Umbilical cord (tissue), 2 donors: ENCODE results near the gene MRPL14. TPM values are rescaled to one million over a fixed set of nuclear protein-coding genes. Genes with fewer than 3 reads are reported as not detected.
A peak's percentile ranks its signal among the peaks of the same experiment; 100 is the strongest.

Experiments used
- DNase-seq: peaks from one replicate; pipeline ENCODE4 v3.0.0-alpha.2; 2015; ENCODE audit warnings: low spot score
- total RNA-seq: library from RNA; depleted of rRNA; stranded (reverse); fragments of >200 nt; gene quantifications from one replicate; pipeline ENCODE4 v1.2.3, GENCODE V29; 2014; ENCODE audit warnings: low replicate concordance; ENCODE audit not compliant: insufficient read depth

The MRPL14 gene
- total RNA-seq, 1 donor from 2014 or later, result 28.9 TPM

GRCh38 chr6:44067173-44068139, 59.8 kb downstream of the MRPL14 start:
- DNase-seq, result no peak

GRCh38 chr6:44066394-44067172, 60.7 kb downstream of the MRPL14 start:
- DNase-seq, result no peak

DNA sequence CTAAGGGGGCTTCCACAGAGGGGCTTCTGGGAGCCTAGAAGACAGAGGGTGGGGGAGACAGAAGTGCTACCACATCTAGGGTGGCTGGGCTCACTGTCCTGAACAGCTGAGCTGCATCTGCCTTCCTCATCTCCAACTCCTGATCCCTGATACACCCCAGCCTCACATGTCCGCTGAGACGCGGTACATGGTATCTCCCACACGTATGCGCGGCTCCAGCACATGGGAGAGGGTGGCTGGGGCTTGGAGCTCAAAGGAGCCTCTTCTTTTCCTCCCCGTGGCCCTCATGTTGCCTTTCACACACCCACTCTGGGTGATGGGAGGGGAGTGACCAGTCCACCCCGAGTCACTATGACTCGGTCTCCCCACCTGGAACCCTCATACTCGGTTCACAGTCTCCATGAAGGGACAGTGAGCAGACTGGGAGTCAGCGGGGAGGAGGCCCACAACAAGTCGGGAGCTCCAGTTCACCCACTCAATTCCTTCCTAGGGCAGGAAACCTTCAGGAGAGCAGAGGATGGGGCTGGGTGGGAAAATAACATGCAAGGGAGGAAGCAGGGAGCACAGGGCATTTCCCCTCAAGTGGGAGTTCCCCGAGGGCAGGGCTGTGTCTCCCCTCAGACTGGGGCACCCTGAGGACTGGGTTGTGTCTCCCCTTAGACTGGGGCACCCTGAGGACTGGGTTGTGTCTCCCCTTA, 61.7 kb downstream of the MRPL14 start:
- DNase-seq, result no peak

DNA sequence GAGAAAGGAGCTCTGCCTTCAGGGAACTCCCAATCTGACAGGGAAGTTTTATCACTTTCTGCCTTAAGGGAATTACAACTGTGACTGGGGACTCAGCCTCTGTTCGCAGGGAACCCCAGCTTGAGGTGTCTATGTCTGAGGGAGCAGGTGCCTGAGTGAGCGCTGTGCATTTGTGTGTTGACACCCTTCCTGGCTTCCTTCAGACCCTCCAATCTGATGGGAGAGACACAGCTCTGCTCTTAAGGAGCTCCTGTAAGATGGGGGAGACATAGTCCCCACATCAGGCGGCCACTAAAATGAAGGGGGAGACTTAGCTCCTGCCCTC, 62.3 kb downstream of the MRPL14 start:
- no peak for DNase-seq

GRCh38 chr6:44064089-44064947, 62.9 kb downstream of the MRPL14 start:
- DNase-seq, result peak; percentile 81

DNA sequence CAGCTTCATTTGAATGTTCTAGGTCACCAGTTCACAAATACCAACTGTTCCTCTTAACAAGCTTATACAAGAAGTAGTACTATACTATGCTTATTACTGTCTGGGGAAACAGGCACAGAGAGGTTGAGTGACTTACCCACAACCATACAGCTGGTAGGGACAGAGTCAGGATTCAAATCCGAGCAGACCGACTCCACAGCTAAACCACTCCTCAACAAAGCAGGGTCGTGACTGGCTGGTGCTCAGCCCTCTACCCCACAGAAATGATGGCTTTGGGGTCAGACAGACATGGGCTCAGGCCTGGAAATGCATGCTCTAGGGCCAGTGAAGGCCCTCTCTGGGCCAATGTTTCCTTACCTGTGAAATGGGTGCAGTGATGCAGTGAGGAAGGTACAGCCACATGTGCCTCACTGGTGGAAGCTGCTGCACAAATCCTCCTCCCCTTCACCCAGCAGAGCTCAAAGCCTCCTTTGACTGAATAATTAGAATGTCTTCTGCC, 63.6 kb downstream of the MRPL14 start:
- DNase-seq, result no peak

Other genes with a start within 250 kb of the MRPL14 start
- gene TMEM63B, start 102 bp upstream of the MRPL14 start, total RNA-seq, result 10.4 TPM
- gene CAPN11, start 31.4 kb upstream of the MRPL14 start, total RNA-seq, result not detected
- not detected for gene MYMX, start 89.5 kb upstream of the MRPL14 start, total RNA-seq
- gene SLC29A1, start 96.1 kb upstream of the MRPL14 start, total RNA-seq, result 11.1 TPM
- gene HSP90AB1, start 119.6 kb upstream of the MRPL14 start, total RNA-seq, result 256 TPM
- gene SLC35B2, start 130.1 kb upstream of the MRPL14 start, total RNA-seq, result 33.7 TPM
- 2.4 TPM for gene NFKBIE, start 138.1 kb upstream of the MRPL14 start, total RNA-seq
- gene TMEM151B, start 143.0 kb upstream of the MRPL14 start, total RNA-seq, result 0.96 TPM
- 13.2 TPM for gene AARS2, start 185.9 kb upstream of the MRPL14 start, total RNA-seq
- gene SPATS1, start 215.2 kb upstream of the MRPL14 start, total RNA-seq, result not detected